GM23248 (cell line): ENCODE measurements around the gene FUCA2. TPM values are rescaled to one million over a fixed set of nuclear protein-coding genes. Genes with fewer than 3 reads are reported as not detected.

Source experiments
- DNase-seq: peaks from one replicate; pipeline ENCODE4 v3.0.0-alpha.2; 2015
- H2AFZ ChIP-seq: fragments of 200-600 bp; sonication (generic); 2 replicates; pipeline ENCODE4 v1.6.1; 2016; ENCODE audit warnings: antibody characterized with exemption
- H3F3A ChIP-seq: fragments of 200-600 bp; sonication (generic); 2 replicates; pipeline ENCODE4 v1.6.1; 2016; ENCODE audit warnings: mild to moderate bottlenecking, antibody characterized with exemption, mixed run types; ENCODE audit not compliant: insufficient read depth
- H3K27ac ChIP-seq: fragments of 200-600 bp; sonication (generic); 2 replicates; pipeline ENCODE4 v1.5.1; 2016; ENCODE audit warnings: mild to moderate bottlenecking
- H3K27me3 ChIP-seq: fragments of 200-600 bp; sonication (generic); replicated peaks from 2 replicates; pipeline ENCODE4 v1.6.1; 2016; ENCODE audit warnings: mild to moderate bottlenecking; ENCODE audit not compliant: insufficient read depth
- H3K36me3 ChIP-seq: fragments of 200-600 bp; sonication (generic); 2 replicates; pipeline ENCODE4 v1.6.1; 2016; ENCODE audit warnings: low read depth, mild to moderate bottlenecking
- H3K4me1 ChIP-seq: fragments of 200-600 bp; sonication (generic); 2 replicates; pipeline ENCODE4 v1.6.1; 2016; ENCODE audit warnings: mild to moderate bottlenecking; ENCODE audit not compliant: insufficient read depth
- H3K4me2 ChIP-seq: fragments of 200-600 bp; sonication (generic); one replicate; pipeline ENCODE4 v1.6.1; 2016; ENCODE audit warnings: mild to moderate bottlenecking; ENCODE audit not compliant: unreplicated experiment
- H3K4me3 ChIP-seq: fragments of 200-600 bp; sonication (generic); 2 replicates; pipeline ENCODE4 v1.5.1; 2016; ENCODE audit warnings: mild to moderate bottlenecking
- H3K79me2 ChIP-seq: fragments of 200-600 bp; sonication (generic); 2 replicates; pipeline ENCODE4 v1.6.1; 2016; ENCODE audit warnings: mild to moderate bottlenecking; ENCODE audit not compliant: insufficient read depth
- H3K9ac ChIP-seq: fragments of 200-600 bp; sonication (generic); 2 replicates; pipeline ENCODE4 v1.6.1; 2016; ENCODE audit warnings: mild to moderate bottlenecking
- H3K9me2 ChIP-seq: fragments of 200-600 bp; sonication (generic); 2 replicates; pipeline ENCODE4 v1.6.1; 2016; ENCODE audit warnings: mixed run types, mild to moderate bottlenecking, moderate library complexity; ENCODE audit not compliant: insufficient read depth
- H3K9me3 ChIP-seq: fragments of 200-600 bp; sonication (generic); one replicate; pipeline ENCODE4 v1.6.1; 2017; ENCODE audit warnings: low read depth
- H4K20me1 ChIP-seq: fragments of 200-600 bp; sonication (generic); 2 replicates; pipeline ENCODE4 v1.6.0; 2016; ENCODE audit not compliant: insufficient read depth
- EZH2 ChIP-seq: fragments of 200-600 bp; sonication (generic); IDR thresholded peaks from 2 replicates; pipeline ENCODE4 v1.6.1; 2018; ENCODE audit warnings: antibody characterized with exemption, mild to moderate bottlenecking; ENCODE audit not compliant: insufficient read depth, poor library complexity, severe bottlenecking
- EZH2phosphoT487 ChIP-seq: fragments of 200-600 bp; sonication (generic); IDR thresholded peaks from 2 replicates; pipeline ENCODE4 v1.6.1; 2018; ENCODE audit warnings: antibody characterized with exemption, moderate library complexity, mild to moderate bottlenecking, low read depth; ENCODE audit not compliant: insufficient read depth
- WGBS, 2 experiments: methylation state at CpG; one replicate each; pipeline ENCODE4 v1.1.6; 2015 to 2017; ENCODE audit warnings: low lambda C conversion rate in 2 of 2, low coverage in 1 of 2; ENCODE audit errors: missing lambda C conversion rate in 2 of 2; 5-methylcytosine and 5-hydroxymethylcytosine counted together
- in situ Hi-C: fragments of 300-500 bp; cut with MboI; formaldehyde crosslinking; loops from 2 replicates; pipeline ENCODE4 v1.15.0; 2020
- polyA plus RNA-seq: library from polyadenylated mRNA; unstranded; fragments of >200 nt; fragmentation: Nextera tagmentation; extraction: Ambion mirVana; gene quantifications from 2 replicates; pipeline ENCODE4 v1.2.1, GENCODE V29; 2016
- total RNA-seq: library from RNA; depleted of rRNA; stranded (reverse); fragments of >200 nt; shearing (Covaris generic); gene quantifications from 2 replicates; pipeline ENCODE4 v1.2.3, GENCODE V29; 2014

The FUCA2 gene
- total and polyA plus RNA-seq, 2 experiments from 2014 or later, result 57.2 to 108 TPM

DNA sequence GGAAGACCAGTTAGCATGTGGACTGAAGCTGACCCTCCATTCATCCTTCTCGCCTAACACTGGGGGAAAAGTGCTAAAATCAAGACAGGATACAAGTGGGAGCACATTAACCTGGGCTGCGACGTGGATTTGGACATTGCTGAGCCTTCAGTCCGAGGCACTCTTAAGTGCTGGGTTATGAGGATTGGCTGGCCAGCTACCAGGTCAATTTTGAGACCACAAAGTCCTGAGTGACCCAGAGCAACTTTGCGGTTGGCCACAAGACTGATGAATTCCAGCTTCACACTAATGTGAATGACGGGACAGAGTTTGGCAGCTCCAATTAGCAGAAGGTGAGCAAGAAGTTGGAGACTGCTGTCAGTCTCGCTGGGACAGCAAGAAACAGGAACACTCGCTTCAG, 20.7 kb downstream of the FUCA2 start:
- H3K36me3 ChIP-seq, result 0 out of 2 replicates have a peak, but pooled peaks cover 6% of the 10 kb centered on the region
- in situ Hi-C loops, result no loop called here
- H3K9ac ChIP-seq, result no peak overlapping the region
- WGBS, 2 experiments, result 93 to 96% methylated on average over 8 of the region's 8 CpGs
- no peaks in the 10 kb centered on the region for H3K9me3 ChIP-seq
- no peaks in the 10 kb centered on the region for H3K27me3 ChIP-seq
- no peak overlapping the region for H3K27ac ChIP-seq
- TF ChIP-seq EZH2phosphoT487 (no peak), EZH2 (no peak)
- no peaks in the 10 kb centered on the region for H3K79me2 ChIP-seq
- H3K4me1 ChIP-seq, result no peaks in the 10 kb centered on the region
- no peaks in the 10 kb centered on the region for H3F3A ChIP-seq
- H3K4me3 ChIP-seq, result no peak overlapping the region
- no peak overlapping the region for H2AFZ ChIP-seq
- no peak for DNase-seq
- no peak overlapping the region for H3K4me2 ChIP-seq
- H3K9me2 ChIP-seq, result no peaks in the 10 kb centered on the region
- no peaks in the 10 kb centered on the region for H4K20me1 ChIP-seq

DNA sequence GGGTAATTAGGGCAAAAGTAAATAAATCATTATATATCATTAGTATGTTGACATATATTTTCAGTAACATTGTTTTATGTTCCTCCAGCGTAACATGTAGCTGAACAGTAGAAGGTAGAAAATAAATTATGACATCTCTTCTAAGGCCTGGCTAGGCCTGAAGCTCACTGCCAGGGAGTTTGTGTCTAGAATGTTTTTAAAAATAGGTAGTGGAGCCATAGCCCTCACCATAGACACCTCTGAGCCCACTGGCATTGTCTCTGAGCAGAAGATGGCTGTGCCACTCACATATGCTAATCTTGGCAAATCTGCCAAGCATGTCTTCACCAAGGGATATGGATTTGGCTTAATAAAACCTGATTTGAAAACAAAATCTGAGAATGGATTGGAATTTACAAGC, 21.3 kb downstream of the FUCA2 start:
- H3K4me2 ChIP-seq, result no peak overlapping the region
- H3K9ac ChIP-seq, result no peak overlapping the region
- no peaks in the 10 kb centered on the region for H3K79me2 ChIP-seq
- DNase-seq, result no peak
- in situ Hi-C loops, result no loop called here
- WGBS, 2 experiments, result 93 to 96% methylated on average over 1 of the region's 1 CpG
- no peaks in the 10 kb centered on the region for H3K27me3 ChIP-seq
- H3K4me3 ChIP-seq, result no peak overlapping the region
- no peaks in the 10 kb centered on the region for H3F3A ChIP-seq
- H2AFZ ChIP-seq, result no peak overlapping the region
- H4K20me1 ChIP-seq, result no peaks in the 10 kb centered on the region
- H3K27ac ChIP-seq, result no peak overlapping the region
- no peaks in the 10 kb centered on the region for H3K9me3 ChIP-seq
- TF ChIP-seq EZH2, result no peak
- no peak for TF ChIP-seq EZH2phosphoT487
- no peaks in the 10 kb centered on the region for H3K4me1 ChIP-seq
- no peaks in the 10 kb centered on the region for H3K9me2 ChIP-seq
- 0 out of 2 replicates have a peak, but pooled peaks cover 1% of the 10 kb centered on the region for H3K36me3 ChIP-seq

DNA sequence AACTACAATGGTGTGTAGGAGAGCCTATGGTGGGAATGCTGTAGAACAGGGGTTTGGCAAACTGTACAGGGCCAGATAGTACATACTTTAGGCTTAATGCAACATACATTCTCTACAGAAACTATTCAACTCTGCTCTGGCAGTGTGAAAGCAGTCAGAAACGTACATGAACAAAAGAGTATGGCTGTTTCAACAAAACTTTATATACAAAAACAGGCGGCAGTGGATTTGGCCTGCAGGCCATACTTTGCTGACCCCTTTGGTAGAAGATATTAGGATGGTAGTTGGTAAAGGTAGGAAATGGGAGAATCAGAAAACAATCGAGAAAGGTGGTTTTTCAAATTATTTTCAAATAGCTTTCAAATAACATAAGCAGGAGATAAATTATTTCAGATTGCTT, 24.8 kb downstream of the FUCA2 start:
- in situ Hi-C loops, result no loop called here
- Histone ChIP-seq H3K4me2 (no peak overlapping the region), H3K9ac (no peak overlapping the region), H3K27me3 (no peaks in the 10 kb centered on the region), H3K36me3 (no peaks in the 10 kb centered on the region), H3K27ac (no peak overlapping the region), H2AFZ (no peak overlapping the region), H4K20me1 (no peaks in the 10 kb centered on the region), H3K79me2 (no peaks in the 10 kb centered on the region), H3K9me3 (no peaks in the 10 kb centered on the region), H3K9me2 (no peaks in the 10 kb centered on the region), H3K4me1 (peaks cover 6% of the 10 kb centered on the region; the same call in 1 of the 2 replicates), H3F3A (no peaks in the 10 kb centered on the region), H3K4me3 (no peak overlapping the region)
- TF ChIP-seq EZH2 (no peak), EZH2phosphoT487 (no peak)
- 89 to 90% methylated on average over 3 of the region's 3 CpGs for WGBS, 2 experiments
- no peak for DNase-seq

DNA sequence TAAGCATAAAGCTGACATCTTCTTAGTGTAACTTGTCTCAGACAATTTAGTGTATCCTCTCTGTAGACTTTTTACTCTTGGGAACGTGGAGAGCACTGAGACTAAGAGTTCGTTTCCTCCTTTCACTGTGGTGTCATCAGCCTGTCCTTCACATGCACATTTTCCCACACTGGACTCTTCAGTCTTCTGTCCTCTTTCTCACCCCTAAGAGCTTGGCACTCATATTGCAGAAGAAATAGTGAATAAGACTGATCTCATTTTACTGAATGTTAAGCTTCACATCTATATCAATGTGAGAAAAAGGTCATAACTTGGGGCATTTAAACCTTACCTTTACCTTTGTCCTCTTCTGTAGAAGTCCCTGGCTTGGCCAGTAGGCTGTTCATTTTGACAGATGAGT, 25.6 kb downstream of the FUCA2 start:
- peak; percentile 4 for DNase-seq
- H3K4me2 ChIP-seq, result no peak overlapping the region
- no peaks in the 10 kb centered on the region for H3K36me3 ChIP-seq
- no peaks in the 10 kb centered on the region for H3K9me2 ChIP-seq
- H3K4me3 ChIP-seq, result no peak overlapping the region
- no peak overlapping the region for H3K9ac ChIP-seq
- H3K79me2 ChIP-seq, result no peaks in the 10 kb centered on the region
- no peaks in the 10 kb centered on the region for H3K27me3 ChIP-seq
- H4K20me1 ChIP-seq, result no peaks in the 10 kb centered on the region
- H3K4me1 ChIP-seq, result peaks cover 6% of the 10 kb centered on the region; the same call in 1 of the 2 replicates
- H3F3A ChIP-seq, result no peaks in the 10 kb centered on the region
- TF ChIP-seq EZH2 (no peak), EZH2phosphoT487 (no peak)
- no peak overlapping the region for H2AFZ ChIP-seq
- no peaks in the 10 kb centered on the region for H3K9me3 ChIP-seq
- 93 to 98% methylated on average over 2 of the region's 2 CpGs for WGBS, 2 experiments
- no peak overlapping the region for H3K27ac ChIP-seq
- in situ Hi-C loops, result no loop called here

DNA sequence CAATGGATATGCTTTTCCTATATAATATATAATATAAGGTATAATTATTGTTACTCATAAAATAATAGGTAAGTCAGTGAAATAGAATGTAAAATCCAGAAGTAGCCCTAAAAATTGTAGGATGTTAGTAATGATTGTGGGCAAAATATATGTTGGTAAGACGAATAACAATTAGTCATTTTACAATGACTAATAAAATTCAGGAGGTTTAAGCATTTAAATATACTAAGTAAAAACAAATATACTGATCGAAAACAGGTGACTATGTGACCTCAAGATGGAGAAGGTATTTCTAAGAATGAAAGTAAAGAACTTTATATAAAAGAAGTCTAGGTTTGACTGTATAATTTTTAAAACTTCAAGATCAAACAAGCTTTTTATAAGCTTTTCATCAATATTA, 28.9 kb downstream of the FUCA2 start:
- no peak overlapping the region for H3K4me3 ChIP-seq
- H3K9ac ChIP-seq, result no peak overlapping the region
- no peak overlapping the region for H2AFZ ChIP-seq
- in situ Hi-C loops, result no loop called here
- H3K36me3 ChIP-seq, result peaks cover 23% of the 10 kb centered on the region
- H3K79me2 ChIP-seq, result no peaks in the 10 kb centered on the region
- DNase-seq, result peak; percentile 33
- no peaks in the 10 kb centered on the region for H3K27me3 ChIP-seq
- H3K4me2 ChIP-seq, result no peak overlapping the region
- no peaks in the 10 kb centered on the region for H3F3A ChIP-seq
- TF ChIP-seq EZH2 (no peak), EZH2phosphoT487 (no peak)
- H3K9me3 ChIP-seq, result no peaks in the 10 kb centered on the region
- WGBS, 2 experiments, result 45 to 48% methylated on average over 2 of the region's 2 CpGs
- no peaks in the 10 kb centered on the region for H4K20me1 ChIP-seq
- no peak overlapping the region for H3K27ac ChIP-seq
- peaks cover 6% of the 10 kb centered on the region; the same call in 1 of the 2 replicates for H3K4me1 ChIP-seq
- H3K9me2 ChIP-seq, result no peaks in the 10 kb centered on the region
